HFF-Myc (cell line): ENCODE results near the gene SLC12A7.
"Not testable (repeated sequence)": the region's sequence is repeated elsewhere in the genome, so short reads cannot be mapped to it uniquely, and the experiment has no call there.

ENCODE experiments used
- DNase-seq: peaks from one replicate; pipeline ENCODE4 v3.0.0-alpha.2; 2011; ENCODE audit warnings: low read depth; ENCODE audit errors: extremely low read depth
- H3K4me3 ChIP-seq: replicated peaks from 2 replicates; pipeline ENCODE4 v1.5.1; 2011; ENCODE audit warnings: low read depth, mild to moderate bottlenecking, control low read depth, low read length
- TF ChIP-seq, protein P1 (sequence below): IDR thresholded peaks from 2 replicates; pipeline ENCODE4 v1.5.1; 2012; ENCODE audit warnings: mild to moderate bottlenecking, low read depth, low read length, control low read depth; ENCODE audit errors: missing control alignments

The SLC12A7 gene

GRCh38 chr5:1111727-1112289 is at the start of gene SLC12A7:
TSS of gene SLC12A7 (minus strand) at chr5:1112063. CDS start at chr5:1111991, 72 bp downstream.
- DNase-seq, result no peak
- TF ChIP-seq, protein P1, sequence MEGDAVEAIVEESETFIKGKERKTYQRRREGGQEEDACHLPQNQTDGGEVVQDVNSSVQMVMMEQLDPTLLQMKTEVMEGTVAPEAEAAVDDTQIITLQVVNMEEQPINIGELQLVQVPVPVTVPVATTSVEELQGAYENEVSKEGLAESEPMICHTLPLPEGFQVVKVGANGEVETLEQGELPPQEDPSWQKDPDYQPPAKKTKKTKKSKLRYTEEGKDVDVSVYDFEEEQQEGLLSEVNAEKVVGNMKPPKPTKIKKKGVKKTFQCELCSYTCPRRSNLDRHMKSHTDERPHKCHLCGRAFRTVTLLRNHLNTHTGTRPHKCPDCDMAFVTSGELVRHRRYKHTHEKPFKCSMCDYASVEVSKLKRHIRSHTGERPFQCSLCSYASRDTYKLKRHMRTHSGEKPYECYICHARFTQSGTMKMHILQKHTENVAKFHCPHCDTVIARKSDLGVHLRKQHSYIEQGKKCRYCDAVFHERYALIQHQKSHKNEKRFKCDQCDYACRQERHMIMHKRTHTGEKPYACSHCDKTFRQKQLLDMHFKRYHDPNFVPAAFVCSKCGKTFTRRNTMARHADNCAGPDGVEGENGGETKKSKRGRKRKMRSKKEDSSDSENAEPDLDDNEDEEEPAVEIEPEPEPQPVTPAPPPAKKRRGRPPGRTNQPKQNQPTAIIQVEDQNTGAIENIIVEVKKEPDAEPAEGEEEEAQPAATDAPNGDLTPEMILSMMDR, result no peak
- peak within 1 kb of the TSS; percentile 63 for H3K4me3 ChIP-seq

GRCh38 chr5:1161108-1161832 is 49.4 kb upstream of the SLC12A7 start:
- no peak overlapping the region for H3K4me3 ChIP-seq
- TF ChIP-seq, protein P1, result no peak
- no peak for DNase-seq

- TF ChIP-seq, protein P1, result no peak
- DNase-seq, result no peak
- H3K4me3 ChIP-seq, result no peak overlapping the region
These were observed 48.0 kb upstream of the SLC12A7 start for GRCh38 chr5:1159774-1160406.

DNA sequence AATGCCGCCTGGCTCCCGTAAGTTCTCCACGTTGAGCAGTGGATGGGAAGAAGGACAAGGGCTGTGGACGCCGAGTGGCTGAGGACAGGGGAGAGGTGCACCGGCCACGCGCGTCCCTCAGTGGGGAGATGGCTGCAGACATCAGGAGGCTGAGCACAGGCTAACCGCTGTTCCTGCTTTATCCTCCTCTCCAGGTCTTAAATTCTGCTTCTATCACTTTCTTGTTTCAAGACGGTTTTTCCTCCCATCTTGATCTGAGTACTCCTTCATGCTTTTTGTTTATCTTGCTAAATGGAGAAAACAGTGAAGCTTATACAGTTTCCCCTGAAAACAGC is 47.4 kb upstream of the SLC12A7 start:
- H3K4me3 ChIP-seq, result no peak overlapping the region
- no peak for DNase-seq
- TF ChIP-seq, protein P1, result no peak

GRCh38 chr5:1158647-1159340 is 46.9 kb upstream of the SLC12A7 start:
- no peak overlapping the region for H3K4me3 ChIP-seq
- TF ChIP-seq, protein P1, result no peak
- no peak for DNase-seq

DNA sequence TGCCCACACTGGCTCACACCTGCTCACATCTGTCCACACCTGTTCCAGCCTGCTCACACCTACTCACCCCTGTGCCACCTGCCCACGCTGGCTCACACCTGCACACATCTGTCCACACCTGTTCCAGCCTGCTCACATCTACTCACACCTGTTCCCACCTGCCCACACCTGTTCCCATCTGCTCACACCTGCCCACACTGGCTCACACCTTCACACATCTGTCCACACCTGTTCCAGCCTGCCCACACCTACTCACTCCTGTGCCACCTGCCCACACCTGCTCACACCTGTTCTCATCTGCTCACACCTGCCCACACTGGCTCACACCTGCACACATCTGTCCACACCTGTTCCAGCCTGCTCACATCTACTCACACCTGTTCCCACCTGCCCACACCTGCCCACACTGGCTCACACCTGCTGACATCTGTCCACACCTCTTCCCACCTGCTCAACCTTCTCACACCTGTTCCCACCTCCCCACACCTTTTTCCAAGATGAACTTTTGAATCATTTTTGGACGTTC is 45.7 kb upstream of the SLC12A7 start:
- not testable (repeated sequence) for DNase-seq, H3K4me3 ChIP-seq
